NB4 (cell line): ENCODE results near the gene CRYBA2.
A peak's percentile ranks its signal among the peaks of the same experiment; 100 is the strongest.

Source experiments
- DNase-seq: peaks from one replicate; pipeline ENCODE4 v3.0.0; 2010; ENCODE audit warnings: low read depth
- H3K4me3 ChIP-seq: one replicate; pipeline ENCODE4 v1.5.1; 2011; ENCODE audit warnings: mild to moderate bottlenecking, low read depth, low read length, moderate library complexity
- CTCF ChIP-seq: IDR thresholded peaks from one replicate; pipeline ENCODE4 v1.5.1; 2012; ENCODE audit warnings: low read depth, low read length
- MAX ChIP-seq: IDR thresholded peaks from 2 replicates; pipeline ENCODE4 v1.6.1; 2011; ENCODE audit warnings: low read depth, low read length
- MYC ChIP-seq: IDR thresholded peaks from 2 replicates; pipeline ENCODE4 v1.6.1; 2011; ENCODE audit warnings: low read depth, low read length
- POLR2A ChIP-seq: IDR thresholded peaks from 2 replicates; pipeline ENCODE4 v1.6.1; 2011; ENCODE audit warnings: mild to moderate bottlenecking; ENCODE audit not compliant: insufficient read length; ENCODE audit errors: extremely low read depth

Gene CRYBA2

GRCh38 chr2:218999021-218999880, 6.0 kb upstream of the CRYBA2 start:
- no peak for DNase-seq
- TF ChIP-seq MYC (no peak), POLR2A (no peak), CTCF (no peak), MAX (no peak)
- H3K4me3 ChIP-seq, result no peak overlapping the region

GRCh38 chr2:218998414-218999002, 5.3 kb upstream of the CRYBA2 start:
- no peak overlapping the region for H3K4me3 ChIP-seq
- no peak for DNase-seq
- TF ChIP-seq POLR2A (no peak), MAX (no peak), MYC (no peak), CTCF (no peak)

GRCh38 chr2:218997731-218998130, 4.5 kb upstream of the CRYBA2 start:
- H3K4me3 ChIP-seq, result no peak overlapping the region
- TF ChIP-seq MYC (no peak), MAX (no peak), CTCF (no peak), POLR2A (no peak)
- no peak for DNase-seq

GRCh38 chr2:218996937-218997336, 3.7 kb upstream of the CRYBA2 start:
- TF ChIP-seq POLR2A, result no peak
- TF ChIP-seq MAX, result no peak
- no peak for TF ChIP-seq MYC
- no peak for TF ChIP-seq CTCF
- DNase-seq, result no peak
- H3K4me3 ChIP-seq, result no peak overlapping the region

GRCh38 chr2:218995972-218996711, 2.9 kb upstream of the CRYBA2 start:
- no peak overlapping the region for H3K4me3 ChIP-seq
- DNase-seq, result peak; percentile 70
- TF ChIP-seq POLR2A (no peak), MAX (0 out of 2 replicates have a peak, but pooled peaks have one; percentile 12), CTCF (peak; percentile 71), MYC (no peak)
